ENCODE data around the gene MPC1.

Gene MPC1

DNA sequence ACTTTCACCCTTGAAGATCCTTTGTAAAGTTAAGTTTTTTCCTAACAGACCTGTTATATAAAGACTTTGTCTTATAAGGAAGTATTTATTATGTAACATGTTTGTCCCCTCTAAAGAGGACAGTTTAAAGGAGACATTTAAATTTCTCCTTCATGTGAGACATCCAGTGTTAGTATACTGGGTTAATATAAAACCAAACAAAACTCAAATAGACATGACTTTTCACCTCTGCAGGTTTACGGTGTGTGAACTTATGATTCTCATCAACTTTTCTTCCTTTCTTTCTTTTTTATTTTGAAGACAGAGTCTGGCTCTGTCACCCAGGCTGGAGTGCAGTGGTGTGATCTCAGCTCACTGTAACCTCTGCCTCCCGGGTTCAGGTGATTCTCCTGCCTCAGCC lies 17.4 kb upstream of the MPC1 start:
- Histone ChIP-seq H3K14ac (ENCODE audit: low read length) (no peak overlapping the region), H3K79me1 (ENCODE audit: low read depth, low read length) (no peaks in the 10 kb centered on the region), H4K91ac (ENCODE audit: low read depth, low read length, poor library complexity) (no peak overlapping the region), H3K4me2 (ENCODE audit: insufficient read depth, low read length, poor library complexity, severe bottlenecking) (no peak overlapping the region), H2BK5ac (ENCODE audit: low read length) (no peak overlapping the region), H3K36me3 (replicated peaks in 1 of 2; ENCODE audit: control insufficient read depth in 2 of 2, insufficient read depth in 2 of 2, low read length in 2 of 2) (no peaks in the 10 kb centered on the region), H3K23ac (ENCODE audit: low read depth, low read length, poor library complexity) (no peak overlapping the region), H3K27me3 (ENCODE audit: control insufficient read depth in 3 of 3, insufficient read depth in 3 of 3, low read depth in 1 of 3, low read length in 3 of 3) (no peaks in the 10 kb centered on the region), H2BK120ac (ENCODE audit: low read depth, low read length) (no peak overlapping the region), H2AK5ac (ENCODE audit: low read depth, low read length) (no peak overlapping the region), H2BK12ac (ENCODE audit: low read length) (no peak overlapping the region), H3K4me3 (ENCODE audit: low read length in 2 of 2) (no peak overlapping the region), H3K18ac (ENCODE audit: low read length) (no peak overlapping the region), H3K27ac (replicated peaks; ENCODE audit: low read length) (no peak overlapping the region), H3K9ac (ENCODE audit: low read depth, low read length, poor library complexity) (no peak overlapping the region), H3K9me3 (replicated peaks in 1 of 2; ENCODE audit: control insufficient read depth in 2 of 2, insufficient read depth in 1 of 2, low read depth in 1 of 2, low read length in 2 of 2) (peaks cover 0 to 3% of the 10 kb centered on the region in 2 donors), H3K4ac (ENCODE audit: low read length) (no peak overlapping the region), H2AFZ (ENCODE audit: low read length) (no peak overlapping the region), H4K8ac (ENCODE audit: low read depth, low read length) (no peak overlapping the region), H2BK15ac (ENCODE audit: low read length) (no peak overlapping the region), H3K4me1 (ENCODE audit: control insufficient read depth in 2 of 2, insufficient read depth in 1 of 2, low read depth in 1 of 2, low read length in 2 of 2) (no peaks in the 10 kb centered on the region)
- no CpG with 5 or more reads among the region's 2 CpGs for WGBS, 2 donors (ENCODE audit: extremely low coverage in 2 of 2, insufficient read length in 2 of 2, insufficient replicate concordance in 1 of 2)
- no peak for DNase-seq (ENCODE audit: low spot score)

DNA sequence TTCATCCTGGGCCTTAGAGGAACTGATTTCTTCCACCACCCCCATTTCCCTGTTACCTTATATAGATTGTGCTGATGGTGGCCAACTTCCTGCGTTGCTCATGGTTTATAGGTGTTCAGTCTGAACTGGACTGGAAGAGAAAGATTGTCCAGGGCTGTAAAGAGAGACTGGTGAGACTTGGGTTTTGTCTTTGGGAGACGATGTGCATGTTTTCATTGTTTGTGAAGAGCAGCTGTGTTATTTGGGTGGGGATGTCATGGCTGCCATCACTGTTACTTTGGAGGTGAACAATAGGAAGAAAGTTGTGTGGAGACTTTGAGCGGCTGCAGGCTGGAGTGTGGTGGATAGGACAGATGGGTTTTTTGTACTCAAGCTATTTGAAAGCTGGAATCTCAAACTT lies 15.6 kb upstream of the MPC1 start:
- Histone ChIP-seq H3K9me3 (replicated peaks in 1 of 2; ENCODE audit: control insufficient read depth in 2 of 2, insufficient read depth in 1 of 2, low read depth in 1 of 2, low read length in 2 of 2) (peaks cover 0 to 3% of the 10 kb centered on the region in 2 donors), H3K36me3 (replicated peaks in 1 of 2; ENCODE audit: control insufficient read depth in 2 of 2, insufficient read depth in 2 of 2, low read length in 2 of 2) (no peaks in the 10 kb centered on the region), H2BK12ac (ENCODE audit: low read length) (no peak overlapping the region), H3K14ac (ENCODE audit: low read length) (no peak overlapping the region), H2BK120ac (ENCODE audit: low read depth, low read length) (no peak overlapping the region), H3K9ac (ENCODE audit: low read depth, low read length, poor library complexity) (no peak overlapping the region), H3K4me2 (ENCODE audit: insufficient read depth, low read length, poor library complexity, severe bottlenecking) (no peak overlapping the region), H4K8ac (ENCODE audit: low read depth, low read length) (no peak overlapping the region), H3K79me1 (ENCODE audit: low read depth, low read length) (no peaks in the 10 kb centered on the region), H3K18ac (ENCODE audit: low read length) (no peak overlapping the region), H3K4me3 (ENCODE audit: low read length in 2 of 2) (no peak overlapping the region), H4K91ac (ENCODE audit: low read depth, low read length, poor library complexity) (no peak overlapping the region), H2BK5ac (ENCODE audit: low read length) (no peak overlapping the region), H3K4ac (ENCODE audit: low read length) (no peak overlapping the region), H3K23ac (ENCODE audit: low read depth, low read length, poor library complexity) (no peak overlapping the region), H3K27me3 (ENCODE audit: control insufficient read depth in 3 of 3, insufficient read depth in 3 of 3, low read depth in 1 of 3, low read length in 3 of 3) (no peaks in the 10 kb centered on the region), H3K4me1 (ENCODE audit: control insufficient read depth in 2 of 2, insufficient read depth in 1 of 2, low read depth in 1 of 2, low read length in 2 of 2) (no peaks in the 10 kb centered on the region), H2AFZ (ENCODE audit: low read length) (peak overlapping the region; percentile 57), H2AK5ac (ENCODE audit: low read depth, low read length) (no peak overlapping the region), H3K27ac (replicated peaks; ENCODE audit: low read length) (no peak overlapping the region), H2BK15ac (ENCODE audit: low read length) (no peak overlapping the region)
- no peak for DNase-seq (ENCODE audit: low spot score)
- no CpG with 5 or more reads among the region's 3 CpGs for WGBS, 2 donors (ENCODE audit: extremely low coverage in 2 of 2, insufficient read length in 2 of 2, insufficient replicate concordance in 1 of 2)

DNA sequence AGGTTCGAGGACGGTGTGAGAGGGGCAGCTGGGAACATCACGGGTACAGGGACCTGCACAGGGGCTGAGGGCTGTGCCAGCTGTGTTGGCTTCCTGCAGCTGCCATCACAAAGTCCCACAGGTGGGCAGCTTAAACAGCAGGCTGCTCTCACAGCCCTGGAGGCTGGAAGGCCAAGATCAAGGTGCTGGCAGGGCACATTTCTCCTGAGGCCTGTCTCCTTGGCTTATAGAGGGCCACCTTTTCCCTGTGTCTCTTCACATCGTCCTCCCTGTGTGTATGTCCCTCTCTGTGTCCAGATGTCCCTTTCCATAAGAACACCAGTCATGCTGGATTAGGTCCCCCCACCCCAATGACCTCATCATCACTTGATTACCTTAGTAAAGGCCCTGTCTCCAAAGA lies 15.1 kb upstream of the MPC1 start:
- Histone ChIP-seq H2BK12ac (ENCODE audit: low read length) (no peak overlapping the region), H4K8ac (ENCODE audit: low read depth, low read length) (no peak overlapping the region), H3K79me1 (ENCODE audit: low read depth, low read length) (no peaks in the 10 kb centered on the region), H3K4ac (ENCODE audit: low read length) (no peak overlapping the region), H2BK5ac (ENCODE audit: low read length) (no peak overlapping the region), H2AFZ (ENCODE audit: low read length) (no peak overlapping the region), H4K91ac (ENCODE audit: low read depth, low read length, poor library complexity) (no peak overlapping the region), H3K18ac (ENCODE audit: low read length) (no peak overlapping the region), H2BK120ac (ENCODE audit: low read depth, low read length) (no peak overlapping the region), H3K9me3 (replicated peaks in 1 of 2; ENCODE audit: control insufficient read depth in 2 of 2, insufficient read depth in 1 of 2, low read depth in 1 of 2, low read length in 2 of 2) (peaks cover 0 to 3% of the 10 kb centered on the region in 2 donors), H3K14ac (ENCODE audit: low read length) (peak overlapping the region; percentile 61), H3K27me3 (ENCODE audit: control insufficient read depth in 3 of 3, insufficient read depth in 3 of 3, low read depth in 1 of 3, low read length in 3 of 3) (no peaks in the 10 kb centered on the region), H2AK5ac (ENCODE audit: low read depth, low read length) (no peak overlapping the region), H3K4me2 (ENCODE audit: insufficient read depth, low read length, poor library complexity, severe bottlenecking) (no peak overlapping the region), H3K9ac (ENCODE audit: low read depth, low read length, poor library complexity) (no peak overlapping the region), H3K4me1 (ENCODE audit: control insufficient read depth in 2 of 2, insufficient read depth in 1 of 2, low read depth in 1 of 2, low read length in 2 of 2) (no peaks in the 10 kb centered on the region), H3K27ac (replicated peaks; ENCODE audit: low read length) (no peak overlapping the region), H3K36me3 (replicated peaks in 1 of 2; ENCODE audit: control insufficient read depth in 2 of 2, insufficient read depth in 2 of 2, low read length in 2 of 2) (no peaks in the 10 kb centered on the region), H3K23ac (ENCODE audit: low read depth, low read length, poor library complexity) (peak overlapping the region; percentile 35), H3K4me3 (ENCODE audit: low read length in 2 of 2) (no peak overlapping the region), H2BK15ac (ENCODE audit: low read length) (no peak overlapping the region)
- no CpG with 5 or more reads among the region's 4 CpGs for WGBS, 2 donors (ENCODE audit: extremely low coverage in 2 of 2, insufficient read length in 2 of 2, insufficient replicate concordance in 1 of 2)
- DNase-seq (ENCODE audit: low spot score) = no peak

DNA sequence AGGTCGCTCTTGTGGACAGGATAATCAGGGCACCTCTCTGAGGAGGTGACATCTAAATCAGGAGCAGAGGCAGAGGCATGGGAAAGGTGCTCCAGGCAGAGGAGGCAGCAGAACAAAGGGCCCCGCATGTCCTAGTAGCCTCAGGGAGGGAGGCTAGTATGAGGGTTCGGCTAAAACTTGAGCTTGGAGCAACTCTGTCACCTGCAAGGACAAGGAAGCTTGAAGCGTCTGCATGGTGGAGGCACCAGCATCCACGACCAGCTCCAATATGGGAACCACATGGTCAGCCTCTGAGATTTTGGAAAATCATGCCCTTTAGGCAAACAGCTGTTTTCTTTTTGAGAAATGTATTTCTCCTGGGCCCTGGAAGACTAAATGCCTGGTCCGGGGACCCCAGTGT lies 13.0 kb upstream of the MPC1 start:
- Histone ChIP-seq H3K4ac (ENCODE audit: low read length) (no peak overlapping the region), H3K18ac (ENCODE audit: low read length) (no peak overlapping the region), H4K8ac (ENCODE audit: low read depth, low read length) (no peak overlapping the region), H3K79me1 (ENCODE audit: low read depth, low read length) (no peaks in the 10 kb centered on the region), H2AK5ac (ENCODE audit: low read depth, low read length) (no peak overlapping the region), H2AFZ (ENCODE audit: low read length) (no peak overlapping the region), H3K4me3 (ENCODE audit: low read length in 2 of 2) (no peak overlapping the region), H2BK5ac (ENCODE audit: low read length) (no peak overlapping the region), H4K91ac (ENCODE audit: low read depth, low read length, poor library complexity) (no peak overlapping the region), H2BK15ac (ENCODE audit: low read length) (no peak overlapping the region), H3K4me1 (ENCODE audit: control insufficient read depth in 2 of 2, insufficient read depth in 1 of 2, low read depth in 1 of 2, low read length in 2 of 2) (no peaks in the 10 kb centered on the region), H3K4me2 (ENCODE audit: insufficient read depth, low read length, poor library complexity, severe bottlenecking) (no peak overlapping the region), H2BK120ac (ENCODE audit: low read depth, low read length) (no peak overlapping the region), H3K27ac (replicated peaks; ENCODE audit: low read length) (no peak overlapping the region), H3K23ac (ENCODE audit: low read depth, low read length, poor library complexity) (no peak overlapping the region), H2BK12ac (ENCODE audit: low read length) (no peak overlapping the region), H3K14ac (ENCODE audit: low read length) (no peak overlapping the region), H3K9me3 (replicated peaks in 1 of 2; ENCODE audit: control insufficient read depth in 2 of 2, insufficient read depth in 1 of 2, low read depth in 1 of 2, low read length in 2 of 2) (peaks cover 0 to 3% of the 10 kb centered on the region in 2 donors), H3K27me3 (ENCODE audit: control insufficient read depth in 3 of 3, insufficient read depth in 3 of 3, low read depth in 1 of 3, low read length in 3 of 3) (no peaks in the 10 kb centered on the region), H3K36me3 (replicated peaks in 1 of 2; ENCODE audit: control insufficient read depth in 2 of 2, insufficient read depth in 2 of 2, low read length in 2 of 2) (no peaks in the 10 kb centered on the region), H3K9ac (ENCODE audit: low read depth, low read length, poor library complexity) (no peak overlapping the region)
- DNase-seq (ENCODE audit: low spot score) = no peak
- WGBS, 2 donors (ENCODE audit: extremely low coverage in 2 of 2, insufficient read length in 2 of 2, insufficient replicate concordance in 1 of 2) = no CpG with 5 or more reads among the region's 6 CpGs

Measured in neuronal stem cell (in vitro differentiated cells).